Fibroblast of upper back skin (primary cell): ENCODE data around the gene FAM3D.

ENCODE experiments used
- DNase-seq: peaks from one replicate; pipeline ENCODE4 v3.0.0-alpha.2; 2013

FAM3D gene

GRCh38 chr3:58652624-58653023 lies 13.9 kb downstream of the FAM3D start:
- DNase-seq = no peak

GRCh38 chr3:58651276-58651675 lies 15.3 kb downstream of the FAM3D start:
- DNase-seq = no peak

DNA sequence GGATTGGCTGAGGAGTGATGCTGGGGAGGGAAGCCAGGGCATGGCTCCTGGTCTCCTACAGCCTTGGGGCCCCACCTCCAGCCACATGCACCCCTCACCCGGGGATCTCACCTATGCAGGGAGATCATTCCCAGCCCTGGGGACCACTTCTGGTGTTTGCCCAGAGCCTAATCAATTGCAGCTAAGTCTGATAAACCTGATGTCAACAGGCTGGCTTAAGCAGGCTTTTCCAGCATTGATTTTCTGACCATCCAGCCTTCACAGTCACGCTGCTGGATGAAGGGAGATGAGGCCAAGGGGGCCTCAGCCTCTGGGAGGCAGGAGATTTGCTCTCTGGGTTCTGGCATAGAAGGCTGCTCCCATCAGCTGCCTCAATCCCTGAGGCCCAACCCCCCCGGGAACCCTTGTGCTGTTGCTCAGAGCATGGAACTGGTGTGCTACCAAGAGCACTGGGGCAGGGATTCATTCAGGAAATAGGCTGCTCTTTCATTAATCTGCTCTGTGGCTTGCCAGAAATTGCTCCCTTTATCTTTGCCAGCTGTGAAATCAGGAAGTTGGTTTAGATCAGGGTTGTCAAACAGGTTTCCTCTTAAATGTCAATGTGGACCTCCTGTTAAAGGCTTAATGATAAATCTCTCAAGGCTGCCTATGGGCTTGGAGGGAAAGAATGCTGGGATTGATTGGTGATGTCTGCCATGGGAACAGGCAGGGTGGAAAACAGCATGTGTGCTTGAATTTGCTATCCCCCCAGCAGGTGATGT lies 19.0 kb downstream of the FAM3D start:
- no peak for DNase-seq

DNA sequence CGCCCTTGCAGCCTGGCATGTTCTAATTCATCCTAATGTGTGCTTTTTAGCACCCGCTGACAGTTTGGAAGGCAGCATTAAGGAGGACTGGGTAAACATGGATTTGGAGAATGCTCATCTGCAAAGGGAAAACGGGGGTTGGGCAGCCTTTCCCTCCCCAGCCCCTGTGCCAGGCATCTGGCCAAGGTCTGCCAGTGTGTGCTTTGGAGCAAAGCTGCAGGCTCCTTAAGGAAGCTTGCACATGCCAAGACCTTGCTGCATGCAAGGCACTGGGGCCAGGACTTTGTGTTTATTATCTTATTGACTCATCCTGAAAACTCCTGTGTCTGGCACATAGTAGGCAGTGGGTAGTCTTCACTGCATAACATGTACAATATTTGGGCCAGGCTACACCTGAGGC lies 20.1 kb downstream of the FAM3D start:
- no peak for DNase-seq

- no peak for DNase-seq
Measured at GRCh38 chr3:58645726-58646125, 20.8 kb downstream of the FAM3D start.

- no peak for DNase-seq
Measured at GRCh38 chr3:58642846-58643245, 23.7 kb downstream of the FAM3D start.

DNA sequence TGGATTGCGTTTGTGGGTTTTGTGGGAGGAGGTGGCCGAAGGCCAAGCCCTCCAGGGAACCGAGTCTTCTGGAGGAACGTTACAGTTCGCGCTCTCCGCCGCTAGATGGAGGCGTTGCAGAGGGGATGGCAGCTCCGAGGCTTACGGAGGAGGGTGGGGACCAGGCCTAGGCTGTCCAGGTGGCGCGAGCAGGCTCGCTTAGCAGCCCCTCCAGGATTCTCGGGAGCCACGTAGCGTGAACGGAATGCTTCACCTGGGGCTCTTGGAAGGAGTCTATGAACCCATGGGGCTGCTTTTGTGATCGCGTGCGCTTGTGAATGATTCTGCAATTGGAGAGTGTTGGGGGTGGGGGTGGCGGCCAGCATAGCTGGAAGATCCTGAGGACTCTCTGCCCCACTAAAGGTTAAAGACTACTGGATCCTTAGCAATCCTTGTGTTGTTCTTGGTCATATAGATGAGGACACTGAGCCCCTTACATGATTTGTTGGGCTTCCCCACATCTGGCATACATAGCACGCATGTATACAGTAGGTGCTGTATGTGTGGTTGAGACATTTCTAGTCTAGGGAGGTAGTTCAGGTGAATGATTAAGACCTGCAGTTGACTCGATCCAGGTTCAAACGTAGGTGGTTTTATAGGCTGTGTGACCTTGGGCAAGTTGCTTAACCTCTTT lies 25.7 kb downstream of the FAM3D start:
- peak; percentile 77 for DNase-seq

GRCh38 chr3:58639842-58640241 lies 26.7 kb downstream of the FAM3D start:
- no peak for DNase-seq

DNA sequence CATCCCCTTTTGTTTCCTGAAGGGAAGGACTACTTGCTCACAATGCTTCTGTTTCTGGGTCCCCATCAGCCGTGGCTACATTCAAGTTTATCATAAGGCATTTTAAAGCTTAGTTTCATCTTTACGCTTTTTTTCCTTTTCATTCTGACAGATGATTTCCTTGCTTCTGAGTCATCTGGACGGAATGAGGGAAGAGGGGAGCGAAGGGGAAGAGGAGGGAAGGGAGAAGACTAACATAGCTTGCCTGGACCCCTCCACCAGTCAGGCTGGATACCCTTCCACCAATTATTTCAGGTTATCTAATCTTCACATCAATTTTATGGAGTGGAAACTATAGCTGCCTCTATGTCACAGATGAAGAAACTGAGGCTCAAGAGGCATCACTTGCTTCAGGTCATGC lies 27.6 kb downstream of the FAM3D start:
- peak; percentile 56 for DNase-seq

- no peak for DNase-seq
Measured at GRCh38 chr3:58638591-58638990, 28.0 kb downstream of the FAM3D start.

DNA sequence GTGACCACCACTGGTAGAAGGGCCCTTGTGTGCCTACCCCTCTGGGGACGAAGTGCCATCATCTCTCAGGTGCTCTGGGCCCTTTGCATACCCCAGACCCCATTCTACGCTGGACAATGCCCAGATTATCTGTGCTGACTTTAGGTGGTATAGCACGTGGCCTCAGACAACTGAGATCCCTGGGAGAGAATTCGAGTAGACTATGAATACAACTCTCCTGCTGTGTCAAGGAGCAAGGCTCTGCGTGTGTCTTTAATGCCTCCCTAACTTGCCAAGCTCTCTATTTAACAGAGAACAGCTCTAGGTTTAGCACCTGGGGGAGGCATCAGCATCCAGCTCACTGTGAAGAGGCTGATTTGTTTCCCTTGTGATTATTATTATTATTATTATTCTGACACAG lies 29.1 kb downstream of the FAM3D start:
- no peak for DNase-seq

GRCh38 chr3:58635371-58636285 lies 30.9 kb downstream of the FAM3D start:
- DNase-seq = no peak

- DNase-seq = peak; percentile 30
Measured at GRCh38 chr3:58633157-58633865, 33.3 kb downstream of the FAM3D start.

- DNase-seq = no peak
Measured at GRCh38 chr3:58631742-58632141, 34.8 kb downstream of the FAM3D start.

DNA sequence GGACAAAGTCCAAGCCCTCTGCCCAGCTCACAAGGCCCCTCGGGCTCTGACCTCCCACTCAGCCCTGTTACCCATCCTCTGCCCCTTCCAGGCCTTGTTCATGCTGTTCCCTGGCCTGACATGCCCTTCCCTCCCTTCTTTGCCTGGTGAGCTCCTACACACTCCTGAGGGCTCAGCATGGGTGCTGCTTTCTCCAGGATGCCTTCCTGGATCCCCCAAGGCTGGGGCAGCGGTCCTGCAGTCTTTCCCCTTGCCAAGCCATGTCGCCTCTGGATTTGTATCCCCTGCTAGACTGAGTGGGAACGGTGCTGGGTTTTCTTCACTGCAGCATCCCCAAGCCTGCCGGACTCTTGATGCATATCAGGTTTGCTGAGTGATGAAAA lies 35.9 kb downstream of the FAM3D start:
- no peak for DNase-seq

GRCh38 chr3:58630076-58630709 lies 36.4 kb downstream of the FAM3D start:
- DNase-seq = peak; percentile 64

DNA sequence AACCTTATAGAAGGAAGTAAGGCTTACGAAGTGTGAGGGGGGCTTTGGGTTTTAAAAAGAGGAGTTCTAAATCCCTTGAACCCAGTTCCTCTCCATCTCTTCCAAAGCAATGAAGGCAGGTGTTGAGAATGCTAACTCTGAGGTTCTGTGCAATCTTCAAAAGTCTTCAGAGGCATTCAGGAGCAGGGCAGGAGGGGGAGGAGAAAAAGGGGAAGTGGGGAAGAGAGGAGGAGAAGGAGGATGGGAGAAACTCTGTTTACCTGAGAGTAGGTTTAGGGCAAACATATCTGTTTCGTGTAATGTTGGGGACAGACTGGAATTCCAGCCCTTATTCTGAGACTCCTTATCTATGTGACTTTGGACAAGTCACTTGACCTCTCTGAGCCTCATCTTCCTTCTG lies 36.9 kb downstream of the FAM3D start:
- DNase-seq = no peak

DNA sequence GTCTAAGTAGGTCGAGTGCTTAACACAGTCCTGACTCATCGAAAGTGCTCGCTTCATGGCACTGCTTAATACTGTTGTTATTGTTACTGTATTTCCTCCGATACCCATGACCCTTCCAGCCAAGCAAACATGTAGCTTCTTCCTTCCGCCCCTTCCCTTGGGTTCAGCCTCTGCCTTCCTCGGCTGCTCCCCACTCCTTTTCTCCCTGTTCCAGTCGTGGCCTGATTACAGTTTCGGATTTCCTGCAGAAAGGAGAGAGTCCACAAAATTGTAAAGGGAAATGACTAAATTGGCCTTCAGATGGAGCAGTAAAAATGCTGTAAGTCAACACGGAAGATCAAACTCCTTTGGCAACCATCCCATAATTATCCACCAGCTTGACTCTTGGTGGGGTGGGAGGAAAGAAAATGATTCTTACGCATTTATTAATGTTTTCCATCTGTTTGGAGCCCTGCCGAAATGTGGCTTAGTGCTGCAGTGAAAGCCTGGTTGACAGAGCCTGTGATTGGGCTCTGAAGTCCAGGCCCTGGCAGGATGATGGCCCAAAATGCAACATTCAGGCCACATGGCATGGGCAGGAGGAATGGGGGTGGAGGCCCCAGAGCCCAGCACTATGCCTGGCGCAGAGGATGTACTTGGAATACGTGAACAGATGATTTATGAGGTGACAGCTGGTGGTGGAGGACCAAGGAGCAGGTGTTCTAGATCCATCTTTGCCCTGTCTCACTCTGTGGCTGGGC lies 37.6 kb downstream of the FAM3D start:
- peak; percentile 99 for DNase-seq

- DNase-seq = no peak
Measured at GRCh38 chr3:58627941-58628340, 38.6 kb downstream of the FAM3D start.

DNA sequence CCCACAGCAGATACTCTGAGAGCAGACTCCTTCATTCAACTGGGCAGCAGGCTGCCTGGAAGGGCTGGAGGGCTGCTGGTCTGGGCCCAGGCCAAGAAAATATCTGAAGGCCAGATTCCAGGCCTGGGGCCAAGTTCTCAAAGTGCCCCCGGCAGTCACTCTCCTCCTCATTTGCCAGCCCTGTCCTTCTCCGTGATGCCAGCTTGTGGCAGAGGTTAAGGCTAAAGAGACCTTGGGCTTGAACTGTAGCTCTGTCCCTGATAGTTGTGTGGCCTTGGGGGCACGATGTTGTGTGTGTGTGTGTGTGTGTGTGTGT lies 39.0 kb downstream of the FAM3D start:
- no peak for DNase-seq

DNA sequence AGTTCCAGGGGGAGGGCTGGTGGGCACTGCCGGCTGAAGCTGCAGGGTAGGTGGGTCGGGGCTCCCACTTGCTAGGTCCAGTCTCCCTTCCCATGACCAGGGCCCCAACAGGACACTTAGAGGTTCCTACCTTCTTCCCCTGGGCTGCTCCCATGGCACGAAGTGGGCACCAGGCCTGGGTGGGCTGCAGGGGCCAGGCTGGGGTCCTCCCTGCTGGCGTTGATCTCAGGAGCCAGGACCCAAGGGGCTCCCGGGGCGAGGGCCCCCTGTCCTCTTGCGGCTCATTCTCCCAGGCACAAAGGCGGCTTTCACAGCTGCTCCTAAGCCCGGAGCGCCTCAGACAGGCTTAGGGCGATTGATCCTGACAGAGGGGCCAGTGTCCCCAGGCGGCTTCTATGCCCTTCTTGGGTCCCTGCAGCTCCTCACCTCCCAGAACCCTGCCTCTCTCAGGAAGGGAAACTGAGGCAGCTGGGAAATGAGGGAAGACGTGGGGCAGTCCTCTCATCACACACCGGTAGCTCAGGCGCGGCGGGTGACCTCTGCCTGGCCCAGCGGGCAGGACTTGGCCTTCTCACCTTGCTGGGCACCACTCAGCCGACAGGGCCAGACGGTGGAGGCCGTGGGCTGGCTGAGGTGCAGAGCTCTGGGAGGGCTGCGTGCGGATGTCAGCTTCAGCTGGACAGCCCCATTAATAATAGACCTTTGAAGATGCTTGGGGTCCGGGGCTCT lies 39.6 kb downstream of the FAM3D start:
- no peak for DNase-seq
